Peyer's patch (tissue), 4 donors: ENCODE data around the gene DENND1B. TPM values are rescaled to one million over a fixed set of nuclear protein-coding genes. Genes with fewer than 3 reads are reported as not detected.

Source experiments
- DNase-seq, 3 donors: peaks; one replicate each; pipeline ENCODE4 v3.0.0-alpha.2; 2017 to 2019
- H3K27ac ChIP-seq, 4 donors: fragments of 200-600 bp; sonication (generic); one replicate each; pipeline ENCODE4 v1.5.1; 2016 to 2019
- H3K27me3 ChIP-seq, 2 donors: fragments of 200-600 bp; sonication (generic); one replicate each; pipeline ENCODE4 v1.5.1; 2019
- H3K36me3 ChIP-seq, 3 donors: fragments of 200-600 bp; sonication (generic); one replicate each; pipeline ENCODE4 v1.5.1; 2016 to 2019
- H3K4me1 ChIP-seq, 4 donors: fragments of 200-600 bp; sonication (generic); one replicate each; pipeline ENCODE4 v1.5.1; 2016 to 2019
- H3K4me3 ChIP-seq, 4 donors: fragments of 200-600 bp; sonication (generic); 1 replicate in 3 of 4; 2 replicates in 1 of 4; pipeline ENCODE4 v1.5.1; 2016 to 2019; ENCODE audit warnings: mild to moderate bottlenecking in 1 of 4
- H3K9me3 ChIP-seq, 4 donors: fragments of 200-600 bp; sonication (generic); one replicate each; pipeline ENCODE4 v1.5.1; 2016 to 2019; ENCODE audit warnings: mild to moderate bottlenecking in 1 of 4
- POLR2A ChIP-seq, 2 donors: fragments of 450-650 bp; IDR thresholded peaks; one replicate each; pipeline ENCODE4 v1.5.1; 2017; ENCODE audit warnings: antibody characterized with exemption in 2 of 2, mild to moderate bottlenecking in 2 of 2, moderate library complexity in 2 of 2
- total RNA-seq, 4 donors: library from RNA; depleted of rRNA; stranded (reverse); fragments of >200 nt; gene quantifications; one replicate each; pipeline ENCODE4 v1.1.0, GENCODE V29; 2016
- TF ChIP-seq, protein P1 (sequence below), 6 experiments: fragments of 450-650 bp in 4 of 6; fragments of 200-600 bp in 2 of 6; sonication (generic) in 1 of 6; IDR thresholded peaks; one replicate each; pipeline ENCODE4 v1.5.1; 2017 to 2019; ENCODE audit warnings: antibody characterized with exemption in 6 of 6, mild to moderate bottlenecking in 3 of 6, moderate library complexity in 1 of 6

DENND1B gene
- total RNA-seq, 4 donors from 2014 or later = 46.2 to 84.2 (median 69.3) TPM

DNA sequence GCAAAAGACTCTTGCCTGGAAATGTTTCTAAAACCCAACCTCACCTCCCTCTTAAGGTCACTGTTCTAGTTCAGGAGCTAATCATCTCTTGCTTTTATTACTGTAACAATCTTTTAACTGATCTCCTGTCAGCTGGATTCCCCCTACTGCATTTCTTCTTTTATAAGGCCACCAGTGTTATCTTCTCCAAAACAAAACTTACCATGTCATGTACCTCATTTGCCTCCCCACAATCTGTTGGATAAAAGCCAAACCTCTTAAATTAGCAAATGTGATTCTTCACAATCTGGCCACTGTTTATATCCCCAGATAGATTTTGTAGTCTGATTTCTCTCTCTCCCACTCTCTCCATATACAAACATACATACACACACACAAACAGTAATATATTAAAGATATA, 143.3 kb downstream of the DENND1B start:
- Histone ChIP-seq H3K9me3 (no peaks in the 10 kb centered on the region), H3K4me3 (no peak overlapping the region), H3K27me3 (no peaks in the 10 kb centered on the region), H3K4me1 (no peaks in the 10 kb centered on the region), H3K36me3 (peaks cover 0 to 7% (median 0%) of the 10 kb centered on the region in 3 donors), H3K27ac (no peak overlapping the region)
- no peak for DNase-seq
- TF ChIP-seq, protein P1, sequence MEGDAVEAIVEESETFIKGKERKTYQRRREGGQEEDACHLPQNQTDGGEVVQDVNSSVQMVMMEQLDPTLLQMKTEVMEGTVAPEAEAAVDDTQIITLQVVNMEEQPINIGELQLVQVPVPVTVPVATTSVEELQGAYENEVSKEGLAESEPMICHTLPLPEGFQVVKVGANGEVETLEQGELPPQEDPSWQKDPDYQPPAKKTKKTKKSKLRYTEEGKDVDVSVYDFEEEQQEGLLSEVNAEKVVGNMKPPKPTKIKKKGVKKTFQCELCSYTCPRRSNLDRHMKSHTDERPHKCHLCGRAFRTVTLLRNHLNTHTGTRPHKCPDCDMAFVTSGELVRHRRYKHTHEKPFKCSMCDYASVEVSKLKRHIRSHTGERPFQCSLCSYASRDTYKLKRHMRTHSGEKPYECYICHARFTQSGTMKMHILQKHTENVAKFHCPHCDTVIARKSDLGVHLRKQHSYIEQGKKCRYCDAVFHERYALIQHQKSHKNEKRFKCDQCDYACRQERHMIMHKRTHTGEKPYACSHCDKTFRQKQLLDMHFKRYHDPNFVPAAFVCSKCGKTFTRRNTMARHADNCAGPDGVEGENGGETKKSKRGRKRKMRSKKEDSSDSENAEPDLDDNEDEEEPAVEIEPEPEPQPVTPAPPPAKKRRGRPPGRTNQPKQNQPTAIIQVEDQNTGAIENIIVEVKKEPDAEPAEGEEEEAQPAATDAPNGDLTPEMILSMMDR (IDR thresholded peaks at IDR 0.05) = no peak
- no peak for TF ChIP-seq POLR2A (IDR thresholded peaks at IDR 0.05)

DNA sequence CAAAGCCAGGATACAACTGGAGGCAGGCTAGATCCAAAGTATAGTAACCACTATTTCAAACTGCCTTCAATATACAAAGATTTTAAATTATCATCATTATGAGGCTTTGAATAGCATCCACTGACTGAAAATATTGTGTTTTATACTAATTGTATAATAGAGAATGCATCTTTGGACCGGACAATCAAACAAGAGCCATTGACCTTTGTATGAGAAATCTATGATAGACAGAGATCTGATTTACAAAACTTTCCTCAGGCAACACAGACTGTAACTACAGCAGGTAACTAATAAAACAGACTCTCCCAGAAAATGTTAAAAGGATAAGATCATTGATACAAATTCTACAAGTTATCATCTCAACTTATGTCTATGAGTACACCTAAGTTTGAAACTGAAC, 152.9 kb downstream of the DENND1B start:
- Histone ChIP-seq H3K4me3 (no peak overlapping the region), H3K36me3 (peaks cover 0 to 2% (median 0%) of the 10 kb centered on the region in 3 donors), H3K27ac (no peak overlapping the region), H3K27me3 (no peaks in the 10 kb centered on the region), H3K9me3 (no peaks in the 10 kb centered on the region), H3K4me1 (no peaks in the 10 kb centered on the region)
- no peak for DNase-seq
- TF ChIP-seq, protein P1 (IDR thresholded peaks at IDR 0.05) = no peak
- TF ChIP-seq POLR2A (IDR thresholded peaks at IDR 0.05) = no peak

DNA sequence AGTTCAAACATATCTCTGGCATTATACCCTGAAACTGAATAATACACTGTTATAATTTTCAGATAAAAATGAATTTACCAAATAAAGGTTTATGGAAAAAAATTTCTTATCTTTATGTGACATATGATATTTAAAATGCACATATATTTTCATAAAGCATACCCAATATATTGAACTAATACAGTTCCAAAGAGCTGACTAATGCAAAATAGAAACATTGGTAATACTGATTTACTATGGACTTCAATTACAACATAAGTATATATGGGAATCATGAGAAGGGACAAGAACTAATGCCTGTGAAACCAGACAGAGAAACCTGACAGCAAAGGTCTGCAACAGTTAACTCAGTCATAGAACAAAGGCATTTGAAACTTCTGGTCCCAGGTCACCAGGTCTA, 153.5 kb downstream of the DENND1B start:
- Histone ChIP-seq H3K4me1 (no peaks in the 10 kb centered on the region), H3K9me3 (no peaks in the 10 kb centered on the region), H3K27ac (no peak overlapping the region), H3K4me3 (no peak overlapping the region), H3K36me3 (peaks cover 0 to 8% (median 0%) of the 10 kb centered on the region in 3 donors), H3K27me3 (no peaks in the 10 kb centered on the region)
- DNase-seq = no peak
- TF ChIP-seq, protein P1 (IDR thresholded peaks at IDR 0.05) = no peak
- no peak for TF ChIP-seq POLR2A (IDR thresholded peaks at IDR 0.05)

DNA sequence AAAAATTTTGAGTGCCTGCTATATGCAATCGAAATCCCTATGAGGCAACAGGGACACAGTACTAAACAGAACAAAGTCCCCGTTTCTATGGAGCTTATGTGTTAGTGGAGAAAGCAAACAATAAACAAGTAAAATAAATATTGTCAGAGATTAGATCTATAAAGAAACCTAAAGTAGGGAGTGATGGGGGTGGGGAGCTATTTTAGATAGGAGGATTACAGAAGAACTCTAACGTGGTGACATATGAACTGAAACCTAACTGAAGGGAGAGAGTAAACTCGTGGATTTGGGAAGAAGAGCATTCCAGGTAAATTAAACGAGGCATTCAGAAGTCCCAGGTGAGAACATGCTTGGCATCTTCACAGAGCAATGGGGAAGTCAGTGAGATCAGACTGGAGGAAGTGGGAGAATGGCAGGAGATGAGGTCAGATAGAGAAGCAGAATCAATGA, 154.5 kb downstream of the DENND1B start:
- DNase-seq = no peak
- H3K27me3 ChIP-seq = no peaks in the 10 kb centered on the region
- H3K4me3 ChIP-seq = no peak overlapping the region
- H3K9me3 ChIP-seq = no peaks in the 10 kb centered on the region
- TF ChIP-seq POLR2A (IDR thresholded peaks at IDR 0.05) = no peak
- TF ChIP-seq, protein P1 (IDR thresholded peaks at IDR 0.05) = no peak
- peaks cover 0 to 13% (median 0%) of the 10 kb centered on the region in 3 donors for H3K36me3 ChIP-seq
- H3K27ac ChIP-seq = no peak overlapping the region
- H3K4me1 ChIP-seq = no peaks in the 10 kb centered on the region

DNA sequence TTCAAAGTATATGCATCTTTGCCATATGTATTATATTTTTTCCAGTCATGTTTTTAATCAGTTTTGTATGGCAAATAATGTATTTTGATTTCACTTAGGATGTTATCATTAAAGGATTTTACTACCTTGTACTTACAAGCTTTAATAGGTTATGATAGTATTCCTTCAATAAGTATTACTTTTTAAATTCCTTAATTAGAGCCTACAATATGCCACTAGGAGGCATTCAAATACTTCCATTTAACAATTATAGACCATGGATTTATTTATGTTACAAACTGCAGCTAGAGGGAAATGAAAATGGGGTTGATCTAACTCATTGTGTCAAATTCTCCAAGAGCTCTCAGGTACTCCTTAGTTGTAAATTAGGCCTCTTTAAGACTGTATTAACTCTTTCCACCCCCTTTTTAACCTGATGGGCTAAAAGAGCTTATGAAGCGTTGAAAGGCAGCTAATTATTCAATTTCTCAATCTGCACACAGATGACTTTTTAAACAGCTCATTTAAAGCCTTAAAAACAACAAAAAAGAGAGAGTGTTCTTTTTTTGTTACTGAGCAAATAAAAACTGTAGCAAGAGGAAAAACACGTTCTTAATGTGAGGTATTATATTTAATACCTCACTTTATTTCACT, 156.2 kb downstream of the DENND1B start:
- Histone ChIP-seq H3K27ac (no peak overlapping the region), H3K27me3 (no peaks in the 10 kb centered on the region), H3K4me3 (no peak overlapping the region), H3K36me3 (peaks cover 0 to 13% (median 0%) of the 10 kb centered on the region in 3 donors), H3K9me3 (no peaks in the 10 kb centered on the region), H3K4me1 (no peaks in the 10 kb centered on the region)
- DNase-seq = no peak
- TF ChIP-seq POLR2A (IDR thresholded peaks at IDR 0.05) = no peak
- TF ChIP-seq, protein P1 (IDR thresholded peaks at IDR 0.05) = peak in 4 of 6 experiments; percentile 31 to 54 (median 52)
